Activated CD8-positive, alpha-beta T cell treated with anti-CD3 and anti-CD28 coated beads for 36 hours (primary cell): ENCODE results near the gene TPCN1. TPM values are rescaled to one million over a fixed set of nuclear protein-coding genes. Genes with fewer than 3 reads are reported as not detected.

Source experiments
- ATAC-seq: fragments of 200-7000 bp; cut with Tn5 transposase; one replicate; pipeline ENCODE4 v1.10.0; 2021; ENCODE audit warnings: mild to moderate bottlenecking, moderate library complexity
- CTCF ChIA-PET: fragments of 350-600 bp; sonication (Branson Sonifier 250); formaldehyde crosslinking; loops from one replicate; lab custom pipeline; 2021; ENCODE audit warnings: antibody characterized with exemption; lab: Charles Lee
- POLR2A ChIA-PET: fragments of 350-600 bp; sonication (Branson Sonifier 250); formaldehyde crosslinking; loops from one replicate; lab custom pipeline; 2021; ENCODE audit warnings: antibody characterized with exemption; lab: Charles Lee
- DNase-seq: peaks from one replicate; pipeline ENCODE4 v3.0.0-alpha.2; 2020
- H3K27ac Mint-ChIP-seq: one replicate; pipeline ENCODE4 v1.8.0; 2021; ENCODE audit warnings: mild to moderate bottlenecking, mixed read lengths
- H3K27me3 Mint-ChIP-seq: one replicate; pipeline ENCODE4 v1.8.0; 2021; ENCODE audit warnings: mixed read lengths
- H3K36me3 Mint-ChIP-seq: one replicate; pipeline ENCODE4 v1.8.0; 2021; ENCODE audit warnings: low read depth, mixed read lengths
- H3K4me1 Mint-ChIP-seq: one replicate; pipeline ENCODE4 v1.8.0; 2021; ENCODE audit warnings: low read depth, mixed read lengths
- H3K4me3 Mint-ChIP-seq: one replicate; pipeline ENCODE4 v1.8.0; 2021; ENCODE audit warnings: mild to moderate bottlenecking, moderate library complexity, mixed read lengths
- H3K9me3 Mint-ChIP-seq: one replicate; pipeline ENCODE4 v1.8.0; 2021; ENCODE audit warnings: mixed read lengths
- CTCF ChIP-seq: fragments of 200-600 bp; IDR thresholded peaks from one replicate; pipeline ENCODE4 v1.8.0; 2022; ENCODE audit warnings: antibody characterized with exemption, mild to moderate bottlenecking
- intact Hi-C: fragments of 100-400 bp; cut with micrococcal nuclease; formaldehyde crosslinking; loops from one replicate; pipeline ENCODE4 v1.10.0; 2022
- total RNA-seq, 2 experiments: library from RNA; stranded (reverse); gene quantifications; one replicate each; pipeline ENCODE4 v1.2.3, GENCODE V29; 2021

Gene TPCN1
- total RNA-seq, 2 experiments from 2014 or later: 29.9 to 33.5 TPM

- no peak for TF ChIP-seq CTCF
- H3K4me3 Mint-ChIP-seq: no peak overlapping the region
- peaks cover 37% of the 10 kb centered on the region for H3K36me3 Mint-ChIP-seq
- peak overlapping the region; percentile 18 for H3K27ac Mint-ChIP-seq
- no peak for DNase-seq
- ChIA-PET CTCF (interaction anchor here (1.4 kb wide), 1 partner anchor 9 kb away, joined by 4 read pairs; the partner anchor contains the start of gene SLC8B1), POLR2A (interaction anchor here (1.0 kb wide), 1 partner anchor 419 kb away, joined by 3 read pairs; no protein-coding TSS in a partner anchor)
- no peak for ATAC-seq
- intact Hi-C loops: no loop called here
- no peaks in the 10 kb centered on the region for H3K27me3 Mint-ChIP-seq
- peaks cover 5% of the 10 kb centered on the region for H3K9me3 Mint-ChIP-seq
- peaks cover 33% of the 10 kb centered on the region for H3K4me1 Mint-ChIP-seq
These were observed 105.6 kb downstream of the TPCN1 start for GRCh38 chr12:113326775-113327395.

- ChIA-PET POLR2A (no interaction called here), CTCF (no interaction called here)
- TF ChIP-seq CTCF: no peak
- ATAC-seq (no peak), DNase-seq (no peak)
- peaks cover 36% of the 10 kb centered on the region for H3K36me3 Mint-ChIP-seq
- peaks cover 40% of the 10 kb centered on the region for H3K4me1 Mint-ChIP-seq
- peak overlapping the region; percentile 16 for H3K27ac Mint-ChIP-seq
- H3K4me3 Mint-ChIP-seq: no peak overlapping the region
- H3K9me3 Mint-ChIP-seq: no peaks in the 10 kb centered on the region
- H3K27me3 Mint-ChIP-seq: no peaks in the 10 kb centered on the region
- intact Hi-C loops: no loop called here
These were observed 107.2 kb downstream of the TPCN1 start for GRCh38 chr12:113328368-113328889.

GRCh38 chr12:113329022-113329790 lies 107.9 kb downstream of the TPCN1 start:
- no peak for TF ChIP-seq CTCF
- Mint-ChIP-seq H3K4me1 (peaks cover 41% of the 10 kb centered on the region), H3K27me3 (no peaks in the 10 kb centered on the region), H3K36me3 (peaks cover 32% of the 10 kb centered on the region), H3K4me3 (no peak overlapping the region), H3K9me3 (no peaks in the 10 kb centered on the region), H3K27ac (peak overlapping the region; percentile 39)
- ChIA-PET CTCF (no interaction called here), POLR2A (no interaction called here)
- intact Hi-C loops: no loop called here
- ATAC-seq: no peak
- DNase-seq: no peak

GRCh38 chr12:113329791-113330417 lies 108.6 kb downstream of the TPCN1 start:
- no peaks in the 10 kb centered on the region for H3K27me3 Mint-ChIP-seq
- no peak for DNase-seq
- H3K4me3 Mint-ChIP-seq: no peak overlapping the region
- H3K27ac Mint-ChIP-seq: peak overlapping the region; percentile 39
- H3K4me1 Mint-ChIP-seq: peaks cover 40% of the 10 kb centered on the region
- ChIA-PET POLR2A (interaction anchor here (0.7 kb wide), 1 partner anchor 14 kb away, joined by 3 read pairs; no protein-coding TSS in a partner anchor), CTCF (no interaction called here)
- ATAC-seq: no peak
- H3K36me3 Mint-ChIP-seq: peaks cover 31% of the 10 kb centered on the region
- intact Hi-C loops: no loop called here
- H3K9me3 Mint-ChIP-seq: no peaks in the 10 kb centered on the region
- TF ChIP-seq CTCF: no peak
